GM12878 (cell line): ENCODE results near the gene YDJC. TPM values are rescaled to one million over a fixed set of nuclear protein-coding genes. Genes with fewer than 3 reads are reported as not detected.
A peak's percentile ranks its signal among the peaks of the same experiment; 100 is the strongest.

ENCODE experiments used
- CHD4 ChIP-seq: fragments of 200-600 bp; sonication (generic); IDR thresholded peaks from 2 replicates; pipeline ENCODE4 v1.6.1; 2016; ENCODE audit warnings: mild to moderate bottlenecking
- GABPA ChIP-seq: IDR thresholded peaks from 2 replicates; pipeline ENCODE4 v1.6.1; 2014; ENCODE audit warnings: antibody characterized with exemption, low read depth, mild to moderate bottlenecking, inconsistent platforms
- RUNX3 ChIP-seq: IDR thresholded peaks from 2 replicates; pipeline ENCODE4 v1.6.1; 2012; ENCODE audit warnings: low read length, inconsistent platforms
- SIX5 ChIP-seq: IDR thresholded peaks from 2 replicates; pipeline ENCODE4 v1.6.1; 2011; ENCODE audit warnings: mild to moderate bottlenecking, low read depth, low read length, moderate library complexity; ENCODE audit not compliant: severe bottlenecking
- SUPT20H ChIP-seq: IDR thresholded peaks from 2 replicates; pipeline ENCODE4 v1.6.1; 2011; ENCODE audit warnings: low read depth, mild to moderate bottlenecking, low read length, moderate library complexity, borderline replicate concordance; ENCODE audit not compliant: control insufficient read depth
- SUZ12 ChIP-seq: fragments of 200-600 bp; sonication (generic); IDR thresholded peaks from one replicate; pipeline ENCODE4 v1.6.1; 2018; ENCODE audit warnings: antibody characterized with exemption, mild to moderate bottlenecking; ENCODE audit not compliant: unreplicated experiment
- ZNF217 ChIP-seq: fragments of 450-650 bp; IDR thresholded peaks from 2 replicates; pipeline ENCODE4 v1.6.1; 2017; ENCODE audit warnings: antibody characterized with exemption, mild to moderate bottlenecking
- polyA plus RNA-seq, 11 experiments: library from polyadenylated mRNA; depleted of rRNA in 4 of 11; unstranded in 6 of 11; stranded (reverse) in 5 of 11; fragments of >200 nt; fragmentation: Nextera tagmentation in 4 of 11; fragmentation: Illumina TruSeq in 1 of 11; extraction: Ambion mirVana in 4 of 11; extraction: Trizol in 1 of 11; gene quantifications; 1 replicate in 1 of 11; 2 replicates in 10 of 11; pipeline versions ENCODE4 v1.2.1 to v1.2.3, GENCODE V29; 2011 to 2016; ENCODE audit warnings: inconsistent platforms in 2 of 11, missing spikeins in 2 of 11, low read depth in 1 of 11
- total RNA-seq, 4 experiments: library from RNA; depleted of rRNA in 3 of 4; stranded (reverse); fragments of >200 nt in 3 of 4; fragmentation: Illumina TruSeq in 1 of 4; extraction: Trizol in 1 of 4; gene quantifications; 2 replicates each; pipeline versions ENCODE4 v1.2.1 to v1.2.3, GENCODE V29; 2013 to 2021
- TF ChIP-seq, protein P1 (sequence below): fragments of 450-650 bp; IDR thresholded peaks from 2 replicates; pipeline ENCODE4 v1.6.1; 2018; ENCODE audit warnings: borderline replicate concordance, mild to moderate bottlenecking; ENCODE audit not compliant: partially characterized antibody

YDJC gene
- total and polyA plus RNA-seq, 10 of the 15 experiments (the other 5 are each of a cell fraction or from before 2014, with no cell fraction given), result 1.00 to 77.6 (median 38.4) TPM

DNA sequence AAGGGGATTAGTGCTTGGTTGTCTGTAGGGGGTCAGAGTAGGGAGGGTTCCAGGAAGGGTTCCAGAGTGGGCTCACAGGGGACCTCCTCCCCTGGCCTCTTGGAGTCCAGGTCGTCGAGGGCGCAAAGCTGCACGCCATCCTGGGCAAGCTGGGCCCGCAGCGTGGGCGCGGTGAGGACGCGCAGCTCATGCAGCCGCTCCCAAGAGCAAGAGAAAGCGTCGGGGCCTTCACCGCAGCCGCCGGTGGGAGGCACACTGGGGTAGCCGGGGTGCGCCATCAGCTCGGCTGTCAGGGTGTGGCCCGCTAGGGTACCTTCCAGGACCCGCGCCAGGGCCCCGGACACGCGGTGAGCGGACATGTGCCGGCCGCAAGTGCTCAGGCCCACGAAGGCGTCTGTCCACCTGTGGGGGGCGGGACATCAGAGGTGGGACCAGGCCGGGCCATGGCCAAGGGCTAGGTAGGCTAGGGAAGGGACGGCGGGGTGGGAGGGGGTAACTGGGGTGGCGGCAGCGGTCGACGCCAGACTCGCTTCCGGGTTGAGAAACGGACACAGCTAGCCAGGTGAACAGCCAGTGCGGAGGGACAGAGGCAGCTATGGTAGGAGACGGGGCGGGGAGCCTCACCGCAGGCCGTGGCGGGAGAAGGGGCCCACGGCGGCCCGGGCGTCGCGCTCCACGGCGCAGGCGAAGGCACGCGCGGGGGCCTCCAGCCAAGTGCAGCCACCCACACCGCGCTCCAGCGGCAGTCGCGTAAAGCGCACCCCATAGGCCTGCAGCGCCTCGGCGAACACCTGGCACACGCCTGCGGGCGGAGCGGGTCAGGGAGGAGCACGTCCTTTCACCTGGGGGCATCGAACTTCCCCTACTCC is 1.2 kb downstream of the YDJC start (continued):
- TF ChIP-seq RUNX3, result no peak
- TF ChIP-seq ZNF217, result 0 out of 2 replicates have a peak, but pooled peaks have one; percentile 25
- no peak for TF ChIP-seq SUZ12
- no peak for TF ChIP-seq SUPT20H
- no peak for TF ChIP-seq GABPA
- no peak for TF ChIP-seq CHD4
- TF ChIP-seq, protein P1, sequence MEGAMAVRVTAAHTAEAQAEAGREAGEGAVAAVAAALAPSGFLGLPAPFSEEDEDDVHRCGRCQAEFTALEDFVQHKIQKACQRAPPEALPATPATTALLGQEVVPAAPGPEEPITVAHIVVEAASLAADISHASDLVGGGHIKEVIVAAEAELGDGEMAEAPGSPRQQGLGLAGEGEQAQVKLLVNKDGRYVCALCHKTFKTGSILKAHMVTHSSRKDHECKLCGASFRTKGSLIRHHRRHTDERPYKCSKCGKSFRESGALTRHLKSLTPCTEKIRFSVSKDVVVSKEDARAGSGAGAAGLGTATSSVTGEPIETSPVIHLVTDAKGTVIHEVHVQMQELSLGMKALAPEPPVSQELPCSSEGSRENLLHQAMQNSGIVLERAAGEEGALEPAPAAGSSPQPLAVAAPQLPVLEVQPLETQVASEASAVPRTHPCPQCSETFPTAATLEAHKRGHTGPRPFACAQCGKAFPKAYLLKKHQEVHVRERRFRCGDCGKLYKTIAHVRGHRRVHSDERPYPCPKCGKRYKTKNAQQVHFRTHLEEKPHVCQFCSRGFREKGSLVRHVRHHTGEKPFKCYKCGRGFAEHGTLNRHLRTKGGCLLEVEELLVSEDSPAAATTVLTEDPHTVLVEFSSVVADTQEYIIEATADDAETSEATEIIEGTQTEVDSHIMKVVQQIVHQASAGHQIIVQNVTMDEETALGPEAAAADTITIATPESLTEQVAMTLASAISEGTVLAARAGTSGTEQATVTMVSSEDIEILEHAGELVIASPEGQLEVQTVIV, result no peak
- no peak for TF ChIP-seq SIX5
- TF ChIP-seq, all 136 proteins: peak for 8
